ENCODE data around the gene MRPL37.

MRPL37 gene

DNA sequence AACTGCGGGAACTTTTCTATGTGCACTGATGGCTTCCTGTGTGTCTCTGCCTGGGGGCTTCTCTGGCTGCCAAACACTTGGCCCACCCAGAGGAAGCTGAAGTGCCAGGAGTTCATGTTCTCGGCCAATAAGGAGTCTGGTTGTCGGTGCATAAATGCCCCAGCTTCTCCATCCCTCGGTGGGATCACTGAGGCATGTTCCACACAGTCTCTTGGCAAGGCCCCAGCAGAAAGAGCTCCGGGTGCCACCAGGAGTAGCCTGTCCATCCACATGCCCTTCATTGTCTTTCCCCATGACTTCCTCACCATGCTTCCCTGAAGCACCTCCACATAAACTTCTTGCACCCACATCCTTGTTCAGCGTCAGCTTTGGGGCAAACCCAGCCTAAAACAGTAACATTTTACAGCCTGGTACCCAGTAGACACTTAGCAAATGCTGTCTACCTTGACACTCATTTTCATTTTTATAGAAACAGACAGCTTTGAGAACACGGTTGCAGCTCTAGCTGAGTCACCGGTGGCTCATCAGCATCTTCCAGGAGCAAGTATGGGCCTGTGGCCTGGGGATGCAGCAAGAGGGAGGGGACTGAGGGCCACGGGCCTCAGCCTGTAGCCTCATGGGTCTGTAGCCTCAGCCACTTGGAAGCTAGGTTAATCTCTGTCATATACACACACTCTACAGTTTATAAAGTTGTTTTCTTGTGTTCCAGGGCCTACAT is 32.4 kb upstream of the MRPL37 start:
- no peak overlapping the region for H3K4me2 ChIP-seq (ENCODE audit: low read length)

DNA sequence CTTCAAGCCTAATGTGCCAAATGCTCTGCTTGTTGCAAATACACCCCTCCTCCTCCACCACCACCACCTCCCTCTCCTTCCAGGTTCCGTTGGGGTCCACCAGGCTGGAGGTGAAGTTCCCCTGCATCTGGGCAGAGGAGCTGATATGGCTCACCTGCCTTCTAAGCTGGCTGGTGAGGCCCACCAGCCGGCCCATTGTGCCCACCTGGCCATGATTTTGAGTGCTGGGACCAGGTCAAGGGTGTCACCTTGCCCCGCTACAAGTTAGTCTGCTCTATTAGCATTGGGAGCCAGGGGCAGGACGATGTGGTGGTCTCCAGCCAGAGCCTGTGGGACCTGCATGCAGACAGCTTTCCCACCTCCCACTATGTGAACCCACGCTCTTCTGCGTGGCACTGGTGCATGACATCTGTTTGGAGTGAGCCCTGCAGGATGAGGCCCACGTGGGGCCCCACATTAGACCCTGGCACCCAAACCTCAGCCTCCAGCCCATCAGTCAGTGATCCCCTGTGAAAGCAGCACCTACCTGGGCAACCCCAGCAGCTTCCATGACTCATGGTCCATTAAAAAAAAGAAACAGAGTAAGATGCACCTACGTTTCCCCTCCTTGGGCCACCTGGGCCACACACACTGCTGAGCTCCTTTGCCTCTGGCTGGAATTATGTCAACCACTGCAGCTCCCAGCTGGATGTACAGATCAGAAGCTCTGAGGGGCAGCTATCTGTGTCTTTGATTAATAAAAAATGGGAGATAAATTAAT is 31.6 kb upstream of the MRPL37 start:
- TF ChIP-seq EZH2phosphoT487 (IDR thresholded peaks at IDR 0.05; ENCODE audit: low read depth): no peak
- TF ChIP-seq, protein P1, sequence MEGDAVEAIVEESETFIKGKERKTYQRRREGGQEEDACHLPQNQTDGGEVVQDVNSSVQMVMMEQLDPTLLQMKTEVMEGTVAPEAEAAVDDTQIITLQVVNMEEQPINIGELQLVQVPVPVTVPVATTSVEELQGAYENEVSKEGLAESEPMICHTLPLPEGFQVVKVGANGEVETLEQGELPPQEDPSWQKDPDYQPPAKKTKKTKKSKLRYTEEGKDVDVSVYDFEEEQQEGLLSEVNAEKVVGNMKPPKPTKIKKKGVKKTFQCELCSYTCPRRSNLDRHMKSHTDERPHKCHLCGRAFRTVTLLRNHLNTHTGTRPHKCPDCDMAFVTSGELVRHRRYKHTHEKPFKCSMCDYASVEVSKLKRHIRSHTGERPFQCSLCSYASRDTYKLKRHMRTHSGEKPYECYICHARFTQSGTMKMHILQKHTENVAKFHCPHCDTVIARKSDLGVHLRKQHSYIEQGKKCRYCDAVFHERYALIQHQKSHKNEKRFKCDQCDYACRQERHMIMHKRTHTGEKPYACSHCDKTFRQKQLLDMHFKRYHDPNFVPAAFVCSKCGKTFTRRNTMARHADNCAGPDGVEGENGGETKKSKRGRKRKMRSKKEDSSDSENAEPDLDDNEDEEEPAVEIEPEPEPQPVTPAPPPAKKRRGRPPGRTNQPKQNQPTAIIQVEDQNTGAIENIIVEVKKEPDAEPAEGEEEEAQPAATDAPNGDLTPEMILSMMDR (IDR thresholded peaks at IDR 0.05; ENCODE audit: low read depth, low read length): no peak
- Histone ChIP-seq H3K4me3 (ENCODE audit: low read length) (no peak overlapping the region), H3K36me3 (replicated peaks; ENCODE audit: low read depth, low read length) (no peaks in the 10 kb centered on the region), H3K9ac (ENCODE audit: low read length) (no peak overlapping the region), H3K4me2 (ENCODE audit: low read length) (no peak overlapping the region), H2AFZ (ENCODE audit: low read depth, low read length) (no peak overlapping the region), H3K27ac (ENCODE audit: low read length) (no peak overlapping the region), H3K4me1 (ENCODE audit: low read length) (no peaks in the 10 kb centered on the region), H3K79me2 (ENCODE audit: low read length) (no peaks in the 10 kb centered on the region), H3K9me3 (ENCODE audit: insufficient read depth, low read length) (no peaks in the 10 kb centered on the region), H4K20me1 (ENCODE audit: insufficient read depth, low read length) (no peaks in the 10 kb centered on the region), H3K27me3 (ENCODE audit: low read depth, low read length) (no peaks in the 10 kb centered on the region)

More for the DNA sequence above, 32.4 kb upstream of the MRPL37 start:
- Histone ChIP-seq H3K9me3 (ENCODE audit: insufficient read depth, low read length) (no peaks in the 10 kb centered on the region), H3K4me1 (ENCODE audit: low read length) (no peaks in the 10 kb centered on the region), H3K9ac (ENCODE audit: low read length) (no peak overlapping the region), H2AFZ (ENCODE audit: low read depth, low read length) (no peak overlapping the region), H3K27ac (ENCODE audit: low read length) (no peak overlapping the region), H3K27me3 (ENCODE audit: low read depth, low read length) (no peaks in the 10 kb centered on the region), H3K79me2 (ENCODE audit: low read length) (no peaks in the 10 kb centered on the region), H3K4me3 (ENCODE audit: low read length) (no peak overlapping the region), H4K20me1 (ENCODE audit: insufficient read depth, low read length) (no peaks in the 10 kb centered on the region), H3K36me3 (replicated peaks; ENCODE audit: low read depth, low read length) (no peaks in the 10 kb centered on the region)
- no peak for TF ChIP-seq EZH2phosphoT487 (IDR thresholded peaks at IDR 0.05; ENCODE audit: low read depth)
- TF ChIP-seq, protein P1 (IDR thresholded peaks at IDR 0.05; ENCODE audit: low read depth, low read length): no peak

DNA sequence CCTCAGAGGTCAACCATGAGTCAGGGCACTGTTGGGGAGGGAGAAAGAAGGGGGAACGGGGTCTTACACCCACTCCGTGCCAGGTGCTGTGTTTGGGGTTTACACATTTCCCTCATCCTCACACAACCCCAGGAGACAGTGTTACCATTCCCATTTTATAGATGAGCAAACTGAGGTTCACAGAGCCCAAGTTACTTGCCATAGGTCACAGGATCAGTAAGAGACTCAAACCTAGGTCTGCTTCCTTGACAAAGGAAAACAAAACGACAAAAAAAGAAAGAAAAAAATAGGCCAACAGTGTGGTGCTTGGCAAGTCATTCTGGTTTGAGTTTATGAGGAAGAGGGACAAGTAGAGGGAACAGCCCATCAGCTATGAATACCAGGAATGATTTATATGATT is 30.9 kb upstream of the MRPL37 start:
- H2AFZ ChIP-seq (ENCODE audit: low read depth, low read length): no peak overlapping the region
- no peak overlapping the region for H3K9ac ChIP-seq (ENCODE audit: low read length)
- H3K4me1 ChIP-seq (ENCODE audit: low read length): no peaks in the 10 kb centered on the region
- H3K79me2 ChIP-seq (ENCODE audit: low read length): no peaks in the 10 kb centered on the region
- TF ChIP-seq EZH2phosphoT487 (IDR thresholded peaks at IDR 0.05; ENCODE audit: low read depth): no peak
- TF ChIP-seq, protein P1 (IDR thresholded peaks at IDR 0.05; ENCODE audit: low read depth, low read length): no peak
- H4K20me1 ChIP-seq (ENCODE audit: insufficient read depth, low read length): no peaks in the 10 kb centered on the region
- H3K9me3 ChIP-seq (ENCODE audit: insufficient read depth, low read length): no peaks in the 10 kb centered on the region
- no peaks in the 10 kb centered on the region for H3K36me3 ChIP-seq (replicated peaks; ENCODE audit: low read depth, low read length)
- no peak overlapping the region for H3K4me2 ChIP-seq (ENCODE audit: low read length)
- no peak overlapping the region for H3K27ac ChIP-seq (ENCODE audit: low read length)
- no peaks in the 10 kb centered on the region for H3K27me3 ChIP-seq (ENCODE audit: low read depth, low read length)
- H3K4me3 ChIP-seq (ENCODE audit: low read length): no peak overlapping the region

DNA sequence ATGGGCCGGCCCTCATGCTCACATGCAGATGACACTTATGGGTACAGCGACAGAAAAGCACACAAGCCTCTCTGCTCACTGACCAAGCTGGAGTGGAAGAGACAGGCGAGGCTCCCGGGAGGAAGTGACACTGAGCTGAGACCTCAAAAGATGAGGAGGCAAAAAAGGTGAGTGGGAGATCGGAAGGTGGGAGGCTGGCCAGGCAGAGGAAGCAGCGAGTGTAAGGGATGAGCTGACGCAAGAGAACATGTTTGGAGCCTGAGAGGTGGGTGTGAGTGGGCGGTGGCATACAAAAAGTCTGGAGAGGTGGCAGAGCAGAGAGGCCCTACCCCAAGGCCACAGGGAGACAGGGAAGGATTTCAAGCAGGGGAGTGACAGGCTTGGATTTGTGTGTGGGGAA is 29.0 kb upstream of the MRPL37 start:
- no peaks in the 10 kb centered on the region for H3K4me1 ChIP-seq (ENCODE audit: low read length)
- H3K4me3 ChIP-seq (ENCODE audit: low read length): no peak overlapping the region
- no peak overlapping the region for H3K4me2 ChIP-seq (ENCODE audit: low read length)
- H3K79me2 ChIP-seq (ENCODE audit: low read length): no peaks in the 10 kb centered on the region
- no peaks in the 10 kb centered on the region for H3K9me3 ChIP-seq (ENCODE audit: insufficient read depth, low read length)
- H3K9ac ChIP-seq (ENCODE audit: low read length): no peak overlapping the region
- TF ChIP-seq EZH2phosphoT487 (IDR thresholded peaks at IDR 0.05; ENCODE audit: low read depth): no peak
- TF ChIP-seq, protein P1 (IDR thresholded peaks at IDR 0.05; ENCODE audit: low read depth, low read length): no peak
- H3K36me3 ChIP-seq (replicated peaks; ENCODE audit: low read depth, low read length): no peaks in the 10 kb centered on the region
- H4K20me1 ChIP-seq (ENCODE audit: insufficient read depth, low read length): no peaks in the 10 kb centered on the region
- no peaks in the 10 kb centered on the region for H3K27me3 ChIP-seq (ENCODE audit: low read depth, low read length)
- H3K27ac ChIP-seq (ENCODE audit: low read length): no peak overlapping the region
- H2AFZ ChIP-seq (ENCODE audit: low read depth, low read length): no peak overlapping the region

All from OCI-LY3 (cell line).